Jurkat, Clone E6-1 (cell line): ENCODE results near the gene DNAH17.

ENCODE experiments used
- DNase-seq: peaks from one replicate; pipeline ENCODE4 v3.0.0-alpha.2; 2011; ENCODE audit warnings: low read depth, low spot score
- H3K4me3 ChIP-seq: 2 replicates; pipeline ENCODE4 v1.5.1; 2011; ENCODE audit warnings: mild to moderate bottlenecking, low read length, control low read depth, moderate library complexity

Gene DNAH17

GRCh38 chr17:78529251-78529650 lies 47.9 kb downstream of the DNAH17 start:
- DNase-seq: no peak
- no peak overlapping the region for H3K4me3 ChIP-seq

DNA sequence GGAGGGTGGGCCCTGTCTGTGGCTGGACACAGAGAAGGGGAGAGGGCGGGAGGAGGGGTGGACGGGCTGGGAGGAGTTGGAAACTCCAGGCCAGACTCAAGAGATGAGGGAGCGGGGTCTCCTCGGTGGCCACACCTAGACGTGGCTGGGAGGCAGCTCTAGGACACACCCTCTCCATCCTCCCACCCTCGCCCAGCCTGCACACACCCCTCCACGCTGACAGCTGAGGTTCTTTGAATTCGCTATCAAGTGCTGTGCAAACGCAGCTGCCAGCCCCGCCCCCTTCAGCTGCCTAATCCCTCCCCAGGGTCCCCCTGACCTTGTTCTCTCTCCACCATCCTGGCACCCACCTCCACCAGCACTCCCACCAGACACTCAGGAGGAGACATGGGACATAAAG lies 48.7 kb downstream of the DNAH17 start:
- DNase-seq: peak; percentile 23

GRCh38 chr17:78527345-78527744 lies 49.9 kb downstream of the DNAH17 start:
- no peak overlapping the region for H3K4me3 ChIP-seq
- no peak for DNase-seq

More for the DNA sequence above, 48.7 kb downstream of the DNAH17 start:
- H3K4me3 ChIP-seq: no peak overlapping the region

- H3K4me3 ChIP-seq: no peak overlapping the region
- no peak for DNase-seq
Observed at GRCh38 chr17:78526231-78527025, 50.8 kb downstream of the DNAH17 start.

DNA sequence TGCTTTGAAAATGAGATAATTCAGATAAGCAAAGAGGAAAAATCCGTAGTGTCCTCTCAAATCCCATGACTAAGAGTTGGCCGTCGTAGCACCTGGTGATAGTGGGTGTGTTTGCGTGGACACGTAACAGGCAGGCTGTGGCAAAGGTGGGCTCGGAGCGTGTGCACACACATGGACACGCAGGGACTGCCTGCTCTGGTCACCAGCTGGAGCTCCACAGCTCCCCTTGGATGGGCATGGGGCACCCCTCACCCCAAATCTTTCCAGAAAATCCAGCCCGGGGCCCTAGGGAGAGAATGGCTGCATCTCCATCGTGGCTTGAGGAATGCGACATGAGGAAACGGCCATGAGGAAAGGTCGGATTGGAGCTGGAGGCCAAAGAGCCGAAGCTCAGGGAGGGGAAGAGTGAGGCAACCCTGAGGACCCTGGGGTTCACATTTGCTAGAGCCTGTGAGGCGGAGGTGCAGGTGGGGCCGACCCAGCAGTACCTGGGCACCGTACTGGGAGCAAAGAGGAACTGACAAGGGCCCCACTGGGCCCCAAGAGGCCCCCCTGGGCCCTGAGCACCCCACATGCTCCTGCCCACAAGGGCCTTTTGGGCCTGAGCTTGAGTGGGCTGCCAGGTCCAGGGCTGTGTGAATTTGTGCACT lies 51.6 kb downstream of the DNAH17 start:
- no peak overlapping the region for H3K4me3 ChIP-seq
- DNase-seq: no peak

DNA sequence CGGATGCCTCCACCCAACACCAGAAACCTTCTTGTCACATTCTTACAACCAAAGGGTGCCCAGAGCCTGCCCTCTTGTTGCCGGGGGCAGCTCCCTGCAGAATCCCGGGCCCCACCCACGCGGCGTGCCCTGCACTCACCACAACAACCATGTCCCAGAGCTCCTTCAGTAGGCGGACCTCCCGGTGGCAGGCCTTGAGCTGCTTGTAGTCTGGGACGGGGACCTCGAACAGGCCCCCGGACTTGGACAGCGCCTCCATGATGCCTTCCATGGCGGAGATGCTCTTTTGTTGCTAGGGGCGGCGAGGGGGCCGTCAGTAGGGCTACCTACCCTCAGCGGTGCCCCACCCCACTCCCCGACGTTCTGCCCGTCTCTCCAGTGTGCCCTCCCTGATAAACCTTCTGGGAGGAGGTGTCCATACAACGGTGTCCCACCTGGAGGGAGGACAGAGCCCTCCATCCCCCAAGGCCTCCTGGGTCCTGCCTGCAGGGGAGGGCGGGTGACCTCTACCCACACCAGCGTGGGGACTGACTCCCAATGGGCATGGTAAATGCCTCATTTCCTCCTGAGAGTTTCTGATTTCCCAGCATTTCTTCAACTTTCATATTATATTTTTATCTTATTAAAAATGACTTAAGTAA lies 52.2 kb downstream of the DNAH17 start:
- DNase-seq: no peak
- H3K4me3 ChIP-seq: no peak overlapping the region

- DNase-seq: no peak
- H3K4me3 ChIP-seq: no peak overlapping the region
Observed at GRCh38 chr17:78523934-78524655, 53.1 kb downstream of the DNAH17 start.

DNA sequence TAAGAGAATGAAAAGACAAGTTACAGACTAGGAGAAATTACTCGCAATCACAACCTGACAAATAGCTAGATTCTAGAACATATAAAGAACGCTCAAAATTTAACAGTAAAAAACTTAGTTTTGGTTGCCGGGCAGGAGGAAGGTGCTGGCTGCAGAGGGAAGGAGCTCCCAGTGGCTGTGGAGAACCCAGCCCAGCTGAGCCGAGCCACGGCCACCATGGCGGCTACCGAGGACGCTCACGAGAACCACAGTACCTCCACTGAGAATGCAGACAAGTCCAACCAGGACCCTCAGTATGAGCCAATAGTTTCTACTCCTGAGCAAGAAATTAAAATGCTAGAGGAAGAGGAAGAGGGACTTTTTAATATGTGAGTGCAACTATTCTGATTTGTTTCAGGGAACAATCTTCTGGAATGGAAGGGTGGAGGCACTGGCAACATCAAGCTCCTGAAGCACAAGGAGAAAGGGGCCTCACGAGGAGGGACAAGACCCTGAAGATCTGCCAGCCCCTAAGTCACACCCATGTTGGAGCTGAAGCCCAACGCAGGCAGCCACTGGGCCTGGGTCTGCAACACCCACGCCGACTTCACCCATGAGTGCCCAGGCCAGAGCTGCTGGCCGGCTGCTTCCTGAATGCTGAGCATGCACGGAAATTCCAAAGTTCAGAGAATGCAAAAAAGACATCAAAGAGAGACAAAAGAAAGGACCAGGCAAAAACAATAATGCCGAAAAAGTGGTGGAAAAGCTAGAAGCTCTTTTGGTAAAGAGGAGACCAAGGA lies 55.0 kb downstream of the DNAH17 start:
- DNase-seq: no peak
- H3K4me3 ChIP-seq: no peak overlapping the region

DNA sequence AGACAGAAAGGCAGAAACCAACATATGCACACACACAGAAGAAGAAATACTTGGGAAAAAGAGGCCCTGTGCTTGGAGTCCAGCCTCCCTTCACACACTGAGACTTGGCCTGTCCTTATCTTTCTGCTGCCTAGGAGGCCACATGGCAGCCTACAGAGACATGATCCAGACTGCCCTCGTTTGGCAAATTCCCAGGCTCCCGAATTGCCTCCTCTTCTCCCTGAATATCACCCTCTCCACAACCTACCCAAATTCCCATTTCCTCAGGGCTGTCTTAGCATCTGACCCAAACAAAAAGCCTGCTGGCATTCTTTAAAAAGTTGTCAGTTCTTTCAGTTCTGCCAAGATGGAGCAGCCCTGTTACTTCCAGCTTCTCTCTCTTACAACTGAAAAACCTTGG lies 59.8 kb downstream of the DNAH17 start:
- no peak overlapping the region for H3K4me3 ChIP-seq
- no peak for DNase-seq

DNA sequence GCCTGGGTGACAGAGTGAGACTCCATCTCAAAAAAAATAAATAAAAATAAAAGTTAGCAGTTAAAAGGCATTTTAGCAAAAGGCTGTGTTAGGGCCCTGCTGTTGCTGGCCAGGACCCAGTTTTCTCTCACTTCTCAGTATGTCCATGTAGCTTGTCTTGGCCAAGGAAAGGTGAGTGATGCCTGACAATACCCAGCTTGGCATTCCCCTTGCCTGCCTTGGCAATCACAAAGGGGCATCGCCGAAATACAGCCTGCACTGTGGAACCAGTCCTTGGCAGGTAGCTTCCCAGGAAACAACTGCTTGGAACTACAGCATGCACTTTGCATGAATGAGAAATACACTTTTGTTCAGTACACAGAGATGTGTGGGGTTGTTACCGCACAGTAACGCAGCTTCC lies 61.7 kb downstream of the DNAH17 start:
- DNase-seq: no peak
- no peak overlapping the region for H3K4me3 ChIP-seq

DNA sequence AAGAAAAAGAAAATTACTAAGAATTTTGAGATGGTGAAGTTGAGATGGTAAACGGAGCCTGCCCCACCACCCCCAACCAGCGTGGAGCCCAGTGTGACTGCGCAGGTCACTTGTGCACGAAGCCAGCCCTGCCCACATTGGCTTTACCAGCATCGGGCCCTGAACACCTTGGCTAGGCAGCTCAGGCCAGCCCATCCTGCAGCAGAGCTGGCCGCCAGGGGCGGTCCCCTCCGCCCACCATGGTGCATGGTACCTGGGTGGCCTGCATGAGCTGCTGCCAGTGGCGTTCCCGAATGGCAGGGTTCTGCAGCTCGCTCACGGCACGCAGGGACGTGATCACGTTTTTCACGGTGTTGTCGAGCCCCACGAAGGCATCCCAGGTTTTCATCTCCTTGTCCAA lies 62.7 kb downstream of the DNAH17 start:
- no peak overlapping the region for H3K4me3 ChIP-seq
- DNase-seq: no peak

- no peak overlapping the region for H3K4me3 ChIP-seq
Observed at GRCh38 chr17:78512976-78513375, 64.2 kb downstream of the DNAH17 start.

GRCh38 chr17:78510141-78511075 lies 66.8 kb downstream of the DNAH17 start:
- peak overlapping the region; percentile 24 for H3K4me3 ChIP-seq
- DNase-seq: peak; percentile 64

More at GRCh38 chr17:78512976-78513375, 64.2 kb downstream of the DNAH17 start:
- no peak for DNase-seq

GRCh38 chr17:78507526-78507925 lies 69.7 kb downstream of the DNAH17 start:
- no peak overlapping the region for H3K4me3 ChIP-seq
- no peak for DNase-seq

- DNase-seq: no peak
- H3K4me3 ChIP-seq: no peak overlapping the region
Observed at GRCh38 chr17:78506454-78507309, 70.5 kb downstream of the DNAH17 start.

DNA sequence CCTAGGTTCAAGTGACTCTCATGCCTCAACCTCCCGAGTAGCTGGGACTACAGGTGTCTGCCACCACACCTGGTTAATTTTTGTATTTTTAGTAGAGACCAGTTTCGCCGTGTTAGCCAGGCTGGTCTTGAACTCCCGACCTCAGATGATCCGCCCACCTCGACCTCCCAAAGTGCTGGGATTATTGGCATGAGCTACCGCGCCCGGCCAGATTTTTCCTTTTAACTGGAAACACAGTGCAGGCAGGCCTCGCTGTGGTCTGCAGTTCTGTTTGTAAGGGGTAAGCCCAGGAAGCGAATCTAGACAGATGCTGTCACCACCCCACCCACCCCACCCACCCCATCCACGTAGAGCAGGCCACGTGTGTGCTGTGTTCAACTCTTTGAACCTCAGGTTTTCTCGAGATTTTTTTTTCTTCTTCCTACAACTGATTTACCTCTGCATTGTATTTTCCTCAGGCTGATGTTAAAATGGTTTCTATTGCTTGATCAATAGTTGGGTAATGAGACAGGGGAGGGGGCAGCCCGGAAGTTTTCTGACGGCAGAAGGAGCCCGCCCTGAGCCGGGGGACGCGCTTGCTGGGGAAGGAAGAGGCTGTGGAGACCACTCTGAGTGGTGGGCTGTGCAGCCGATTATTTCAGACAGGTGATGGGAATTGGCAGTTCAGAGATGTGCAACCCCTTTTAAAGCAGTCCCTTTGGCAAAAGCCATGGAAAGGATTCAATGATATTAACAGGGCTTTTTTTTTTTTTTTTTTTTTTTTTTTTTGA lies 72.9 kb downstream of the DNAH17 start:
- no peak overlapping the region for H3K4me3 ChIP-seq
- DNase-seq: no peak
